NB4 (cell line): ENCODE measurements around the gene PRR13.
A peak's percentile ranks its signal among the peaks of the same experiment; 100 is the strongest.
"Not testable (repeated sequence)": the region's sequence is repeated elsewhere in the genome, so short reads cannot be mapped to it uniquely, and the experiment has no call there.

ENCODE experiments used
- DNase-seq: peaks from one replicate; pipeline ENCODE4 v3.0.0; 2010; ENCODE audit warnings: low read depth
- H3K4me3 ChIP-seq: one replicate; pipeline ENCODE4 v1.5.1; 2011; ENCODE audit warnings: mild to moderate bottlenecking, low read depth, low read length, moderate library complexity
- CTCF ChIP-seq: IDR thresholded peaks from one replicate; pipeline ENCODE4 v1.5.1; 2012; ENCODE audit warnings: low read depth, low read length
- MAX ChIP-seq: IDR thresholded peaks from 2 replicates; pipeline ENCODE4 v1.6.1; 2011; ENCODE audit warnings: low read depth, low read length
- MYC ChIP-seq: IDR thresholded peaks from 2 replicates; pipeline ENCODE4 v1.6.1; 2011; ENCODE audit warnings: low read depth, low read length
- POLR2A ChIP-seq: IDR thresholded peaks from 2 replicates; pipeline ENCODE4 v1.6.1; 2011; ENCODE audit warnings: mild to moderate bottlenecking; ENCODE audit not compliant: insufficient read length; ENCODE audit errors: extremely low read depth

Gene PRR13

GRCh38 chr12:53414756-53415417 lies 26.6 kb upstream of the PRR13 start:
- no peak for DNase-seq
- TF ChIP-seq MAX (no peak), POLR2A (no peak), MYC (no peak), CTCF (no peak)
- no peak overlapping the region for H3K4me3 ChIP-seq

- DNase-seq, H3K4me3 ChIP-seq: not testable (repeated sequence)
Measured at GRCh38 chr12:53415752-53416389, 25.7 kb upstream of the PRR13 start.

- H3K4me3 ChIP-seq = not testable (repeated sequence)
- peak; percentile 67 for DNase-seq
Measured at GRCh38 chr12:53417291-53417816, 24.2 kb upstream of the PRR13 start.

GRCh38 chr12:53418221-53418620 lies 23.3 kb upstream of the PRR13 start:
- TF ChIP-seq MAX (no peak), CTCF (no peak), POLR2A (no peak), MYC (no peak)
- no peak for DNase-seq
- H3K4me3 ChIP-seq = no peak overlapping the region

- no peak for DNase-seq
- no peak overlapping the region for H3K4me3 ChIP-seq
- TF ChIP-seq POLR2A = no peak
- no peak for TF ChIP-seq MYC
- no peak for TF ChIP-seq CTCF
- no peak for TF ChIP-seq MAX
Measured at GRCh38 chr12:53419756-53420155, 21.8 kb upstream of the PRR13 start.

- not testable (repeated sequence) for H3K4me3 ChIP-seq, DNase-seq
Measured at GRCh38 chr12:53422247-53422646, 19.3 kb upstream of the PRR13 start.

- TF ChIP-seq POLR2A = no peak
- no peak for TF ChIP-seq CTCF
- TF ChIP-seq MYC = no peak
- TF ChIP-seq MAX = no peak
- H3K4me3 ChIP-seq = no peak within 1 kb of the TSS
- no peak for DNase-seq
Measured at GRCh38 chr12:53423597-53423996, 17.9 kb upstream of the PRR13 start, which contains the start of gene AMHR2. Gene AMHR2 (plus strand): TSS chr12:53423855. CDS start chr12:53423935, 80 bp downstream.
